GM23338 (cell line): ENCODE measurements around the gene FNDC3B. TPM values are rescaled to one million over a fixed set of nuclear protein-coding genes. Genes with fewer than 3 reads are reported as not detected.

Source experiments
- ATAC-seq: fragments of 200-7000 bp; cut with Tn5 transposase; 3 replicates; pipeline ENCODE4 v1.9.1; 2020
- DNase-seq: peaks from one replicate; pipeline ENCODE4 v3.0.0-alpha.2; 2015; ENCODE audit warnings: low spot score
- H2AFZ ChIP-seq: fragments of 200-600 bp; sonication (generic); 2 replicates; pipeline ENCODE4 v1.8.0; 2016; ENCODE audit warnings: antibody characterized with exemption, mild to moderate bottlenecking, moderate library complexity
- H3F3A ChIP-seq: fragments of 200-600 bp; sonication (generic); replicated peaks from 2 replicates; pipeline ENCODE4 v1.8.0; 2017; ENCODE audit warnings: antibody characterized with exemption, mixed run types, low read depth
- H3K27ac ChIP-seq: fragments of 200-600 bp; sonication (generic); 2 replicates; pipeline ENCODE4 v1.6.1; 2016; ENCODE audit warnings: low read depth
- H3K27me3 ChIP-seq: fragments of 200-600 bp; sonication (generic); 2 replicates; pipeline ENCODE4 v1.8.0; 2016; ENCODE audit warnings: mild to moderate bottlenecking, mixed run types, moderate library complexity; ENCODE audit not compliant: insufficient read depth
- H3K36me3 ChIP-seq: fragments of 200-600 bp; sonication (generic); 2 replicates; pipeline ENCODE4 v1.8.0; 2016; ENCODE audit warnings: mild to moderate bottlenecking; ENCODE audit not compliant: insufficient read depth
- H3K4me1 ChIP-seq: fragments of 200-600 bp; sonication (generic); 2 replicates; pipeline ENCODE4 v1.8.0; 2016; ENCODE audit warnings: mild to moderate bottlenecking, moderate library complexity; ENCODE audit not compliant: insufficient read depth
- H3K4me2 ChIP-seq: fragments of 200-600 bp; sonication (generic); 2 replicates; pipeline ENCODE4 v1.7.1; 2017; ENCODE audit warnings: mixed run types
- H3K4me3 ChIP-seq: fragments of 200-600 bp; sonication (generic); 2 replicates; pipeline ENCODE4 v1.6.1; 2016; ENCODE audit warnings: mixed run types
- H3K79me2 ChIP-seq: fragments of 200-600 bp; sonication (generic); replicated peaks from 2 replicates; pipeline ENCODE4 v1.8.0; 2017; ENCODE audit warnings: mild to moderate bottlenecking; ENCODE audit not compliant: insufficient read depth
- H3K9me2 ChIP-seq: fragments of 200-600 bp; sonication (generic); 2 replicates; pipeline ENCODE4 v1.8.0; 2017; ENCODE audit not compliant: insufficient read depth
- H4K20me1 ChIP-seq: fragments of 200-600 bp; sonication (generic); replicated peaks from 2 replicates; pipeline ENCODE4 v1.8.0; 2017; ENCODE audit warnings: mild to moderate bottlenecking; ENCODE audit not compliant: insufficient read depth
- H3K27ac Mint-ChIP-seq: 2 replicates; pipeline ENCODE4 v1.8.0; 2020; ENCODE audit warnings: inconsistent platforms, mild to moderate bottlenecking, moderate library complexity, mixed read lengths
- H3K27me3 Mint-ChIP-seq: 3 replicates; pipeline ENCODE4 v1.8.0; 2022; ENCODE audit warnings: low read depth, mild to moderate bottlenecking, moderate library complexity, mixed read lengths, inconsistent platforms; ENCODE audit not compliant: insufficient read depth, poor library complexity
- H3K36me3 Mint-ChIP-seq: 3 replicates; pipeline ENCODE4 v1.8.0; 2021; ENCODE audit warnings: low read depth, mild to moderate bottlenecking, inconsistent platforms, moderate library complexity, mixed read lengths
- H3K4me1 Mint-ChIP-seq: 3 replicates; pipeline ENCODE4 v1.8.0; 2020; ENCODE audit warnings: mild to moderate bottlenecking, inconsistent platforms, mixed read lengths
- H3K4me3 Mint-ChIP-seq: 3 replicates; pipeline ENCODE4 v1.8.0; 2021; ENCODE audit warnings: moderate library complexity, mild to moderate bottlenecking, inconsistent platforms, mixed read lengths
- H3K9me3 Mint-ChIP-seq: 3 replicates; pipeline ENCODE4 v1.8.0; 2020; ENCODE audit warnings: moderate library complexity, mild to moderate bottlenecking, inconsistent platforms, mixed read lengths
- CREB1 ChIP-seq: fragments of 250-450 bp; sonication (Bioruptor Pico); IDR thresholded peaks from 2 replicates; pipeline ENCODE4 v1.5.0; 2020; ENCODE audit warnings: low read depth, mild to moderate bottlenecking, moderate library complexity
- CTCF ChIP-seq, 2 experiments: fragments of 200-600 bp in 1 of 2; sonication (generic) in 1 of 2; conservative IDR thresholded peaks; 2 replicates each; pipeline versions ENCODE4 v1.5.1 to v1.6.1; 2016 to 2017; ENCODE audit warnings: antibody characterized with exemption in 2 of 2, low read depth in 2 of 2, mild to moderate bottlenecking in 2 of 2, moderate library complexity in 1 of 2
- ETS1 ChIP-seq: IDR thresholded peaks from 2 replicates; pipeline ENCODE4 v1.6.1; 2016; ENCODE audit warnings: antibody characterized with exemption
- EZH2 ChIP-seq: fragments of 200-600 bp; sonication (generic); IDR thresholded peaks from one replicate; pipeline ENCODE4 v1.8.0; 2017; ENCODE audit warnings: antibody characterized with exemption, mild to moderate bottlenecking, low read depth; ENCODE audit not compliant: unreplicated experiment
- EZH2phosphoT487 ChIP-seq: fragments of 200-600 bp; sonication (generic); IDR thresholded peaks from one replicate; pipeline ENCODE4 v1.8.1; 2018; ENCODE audit warnings: antibody characterized with exemption; ENCODE audit not compliant: unreplicated experiment
- JUNB ChIP-seq: IDR thresholded peaks from one replicate; pipeline ENCODE4 v1.6.1; 2016; ENCODE audit warnings: antibody characterized with exemption; ENCODE audit not compliant: unreplicated experiment
- NANOG ChIP-seq: IDR thresholded peaks from 2 replicates; pipeline ENCODE4 v1.6.1; 2016; ENCODE audit warnings: antibody characterized with exemption, borderline replicate concordance
- POLR2AphosphoS5 ChIP-seq: IDR thresholded peaks from 2 replicates; pipeline ENCODE4 v1.6.1; 2016; ENCODE audit warnings: antibody characterized with exemption, low read depth
- STAT1 ChIP-seq: IDR thresholded peaks from one replicate; pipeline ENCODE4 v1.6.1; 2016; ENCODE audit warnings: antibody characterized with exemption; ENCODE audit not compliant: unreplicated experiment
- ZNF114 ChIP-seq: fragments of 250-450 bp; sonication (Bioruptor Pico); IDR thresholded peaks from 2 replicates; pipeline ENCODE4 v1.5.0; 2020; ENCODE audit warnings: mild to moderate bottlenecking, moderate library complexity
- ZNF331 ChIP-seq: fragments of 250-450 bp; sonication (Bioruptor Pico); IDR thresholded peaks from 2 replicates; pipeline ENCODE4 v1.5.0; 2020; ENCODE audit warnings: low read depth, mild to moderate bottlenecking, moderate library complexity
- polyA plus RNA-seq: library from polyadenylated mRNA; unstranded; fragments of >200 nt; fragmentation: Nextera tagmentation; extraction: Ambion mirVana; gene quantifications from 2 replicates; pipeline ENCODE4 v1.2.1, GENCODE V29; 2016
- total RNA-seq: library from RNA; depleted of rRNA; stranded (reverse); fragments of >200 nt; shearing (Covaris generic); gene quantifications from 2 replicates; pipeline ENCODE4 v1.2.3, GENCODE V29; 2014
- TF ChIP-seq, protein P1 (sequence below): IDR thresholded peaks from one replicate; pipeline ENCODE4 v1.6.1; 2018; ENCODE audit warnings: antibody characterized with exemption; ENCODE audit not compliant: unreplicated experiment
- TF ChIP-seq, protein P2 (sequence below): fragments of 250-450 bp; sonication (Bioruptor Pico); IDR thresholded peaks from 2 replicates; pipeline ENCODE4 v1.5.0; 2020; ENCODE audit warnings: mild to moderate bottlenecking, moderate library complexity

The FNDC3B gene
- total and polyA plus RNA-seq, 2 experiments from 2014 or later, result 19.1 to 55.4 TPM

DNA sequence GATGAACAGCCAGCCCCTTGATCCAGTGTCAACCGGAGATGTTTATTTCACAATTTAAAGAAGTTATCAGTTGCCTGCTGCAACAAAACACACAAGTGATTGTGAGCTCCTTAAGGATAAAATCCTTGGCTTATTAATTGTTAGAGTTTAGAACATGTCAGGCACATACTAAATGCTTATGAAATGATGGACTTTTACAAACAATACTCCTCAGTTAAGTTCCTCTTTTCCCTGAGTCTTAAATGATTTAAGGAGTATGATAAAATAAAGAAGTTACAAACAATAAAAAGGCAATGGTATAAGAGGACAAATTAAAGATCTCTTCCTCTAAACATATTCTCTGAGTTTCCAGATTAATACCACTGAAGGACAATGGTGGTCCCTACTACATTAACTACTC lies 403.2 kb downstream of the FNDC3B start:
- no peak overlapping the region for H3K27ac ChIP-seq
- H3K27ac Mint-ChIP-seq, result no peak overlapping the region
- H3K9me2 ChIP-seq, result no peaks in the 10 kb centered on the region

More for the DNA sequence above, 403.2 kb downstream of the FNDC3B start:
- Histone ChIP-seq H3K79me2 (no peaks in the 10 kb centered on the region), H3K4me3 (no peak overlapping the region), H3K4me1 (peaks cover 7% of the 10 kb centered on the region), H3K4me2 (no peak overlapping the region), H3F3A (no peaks in the 10 kb centered on the region), H3K27me3 (peaks cover 33% of the 10 kb centered on the region), H3K36me3 (no peaks in the 10 kb centered on the region), H2AFZ (no peak overlapping the region), H4K20me1 (no peaks in the 10 kb centered on the region)
- TF ChIP-seq NANOG (no peak), STAT1 (no peak), ETS1 (no peak), ZNF331 (CRISPR knock-in tag) (no peak), JUNB (no peak), EZH2 (no peak), POLR2AphosphoS5 (no peak), ZNF114 (CRISPR knock-in tag) (no peak), CTCF (conservative IDR thresholded peaks at IDR 0.05; ENCODE audit: low read depth in 2 of 2) (no peak), CREB1 (CRISPR knock-in tag) (no peak), EZH2phosphoT487 (no peak)
- TF ChIP-seq, protein P1, sequence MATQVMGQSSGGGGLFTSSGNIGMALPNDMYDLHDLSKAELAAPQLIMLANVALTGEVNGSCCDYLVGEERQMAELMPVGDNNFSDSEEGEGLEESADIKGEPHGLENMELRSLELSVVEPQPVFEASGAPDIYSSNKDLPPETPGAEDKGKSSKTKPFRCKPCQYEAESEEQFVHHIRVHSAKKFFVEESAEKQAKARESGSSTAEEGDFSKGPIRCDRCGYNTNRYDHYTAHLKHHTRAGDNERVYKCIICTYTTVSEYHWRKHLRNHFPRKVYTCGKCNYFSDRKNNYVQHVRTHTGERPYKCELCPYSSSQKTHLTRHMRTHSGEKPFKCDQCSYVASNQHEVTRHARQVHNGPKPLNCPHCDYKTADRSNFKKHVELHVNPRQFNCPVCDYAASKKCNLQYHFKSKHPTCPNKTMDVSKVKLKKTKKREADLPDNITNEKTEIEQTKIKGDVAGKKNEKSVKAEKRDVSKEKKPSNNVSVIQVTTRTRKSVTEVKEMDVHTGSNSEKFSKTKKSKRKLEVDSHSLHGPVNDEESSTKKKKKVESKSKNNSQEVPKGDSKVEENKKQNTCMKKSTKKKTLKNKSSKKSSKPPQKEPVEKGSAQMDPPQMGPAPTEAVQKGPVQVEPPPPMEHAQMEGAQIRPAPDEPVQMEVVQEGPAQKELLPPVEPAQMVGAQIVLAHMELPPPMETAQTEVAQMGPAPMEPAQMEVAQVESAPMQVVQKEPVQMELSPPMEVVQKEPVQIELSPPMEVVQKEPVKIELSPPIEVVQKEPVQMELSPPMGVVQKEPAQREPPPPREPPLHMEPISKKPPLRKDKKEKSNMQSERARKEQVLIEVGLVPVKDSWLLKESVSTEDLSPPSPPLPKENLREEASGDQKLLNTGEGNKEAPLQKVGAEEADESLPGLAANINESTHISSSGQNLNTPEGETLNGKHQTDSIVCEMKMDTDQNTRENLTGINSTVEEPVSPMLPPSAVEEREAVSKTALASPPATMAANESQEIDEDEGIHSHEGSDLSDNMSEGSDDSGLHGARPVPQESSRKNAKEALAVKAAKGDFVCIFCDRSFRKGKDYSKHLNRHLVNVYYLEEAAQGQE, result no peak
- TF ChIP-seq, protein P2, sequence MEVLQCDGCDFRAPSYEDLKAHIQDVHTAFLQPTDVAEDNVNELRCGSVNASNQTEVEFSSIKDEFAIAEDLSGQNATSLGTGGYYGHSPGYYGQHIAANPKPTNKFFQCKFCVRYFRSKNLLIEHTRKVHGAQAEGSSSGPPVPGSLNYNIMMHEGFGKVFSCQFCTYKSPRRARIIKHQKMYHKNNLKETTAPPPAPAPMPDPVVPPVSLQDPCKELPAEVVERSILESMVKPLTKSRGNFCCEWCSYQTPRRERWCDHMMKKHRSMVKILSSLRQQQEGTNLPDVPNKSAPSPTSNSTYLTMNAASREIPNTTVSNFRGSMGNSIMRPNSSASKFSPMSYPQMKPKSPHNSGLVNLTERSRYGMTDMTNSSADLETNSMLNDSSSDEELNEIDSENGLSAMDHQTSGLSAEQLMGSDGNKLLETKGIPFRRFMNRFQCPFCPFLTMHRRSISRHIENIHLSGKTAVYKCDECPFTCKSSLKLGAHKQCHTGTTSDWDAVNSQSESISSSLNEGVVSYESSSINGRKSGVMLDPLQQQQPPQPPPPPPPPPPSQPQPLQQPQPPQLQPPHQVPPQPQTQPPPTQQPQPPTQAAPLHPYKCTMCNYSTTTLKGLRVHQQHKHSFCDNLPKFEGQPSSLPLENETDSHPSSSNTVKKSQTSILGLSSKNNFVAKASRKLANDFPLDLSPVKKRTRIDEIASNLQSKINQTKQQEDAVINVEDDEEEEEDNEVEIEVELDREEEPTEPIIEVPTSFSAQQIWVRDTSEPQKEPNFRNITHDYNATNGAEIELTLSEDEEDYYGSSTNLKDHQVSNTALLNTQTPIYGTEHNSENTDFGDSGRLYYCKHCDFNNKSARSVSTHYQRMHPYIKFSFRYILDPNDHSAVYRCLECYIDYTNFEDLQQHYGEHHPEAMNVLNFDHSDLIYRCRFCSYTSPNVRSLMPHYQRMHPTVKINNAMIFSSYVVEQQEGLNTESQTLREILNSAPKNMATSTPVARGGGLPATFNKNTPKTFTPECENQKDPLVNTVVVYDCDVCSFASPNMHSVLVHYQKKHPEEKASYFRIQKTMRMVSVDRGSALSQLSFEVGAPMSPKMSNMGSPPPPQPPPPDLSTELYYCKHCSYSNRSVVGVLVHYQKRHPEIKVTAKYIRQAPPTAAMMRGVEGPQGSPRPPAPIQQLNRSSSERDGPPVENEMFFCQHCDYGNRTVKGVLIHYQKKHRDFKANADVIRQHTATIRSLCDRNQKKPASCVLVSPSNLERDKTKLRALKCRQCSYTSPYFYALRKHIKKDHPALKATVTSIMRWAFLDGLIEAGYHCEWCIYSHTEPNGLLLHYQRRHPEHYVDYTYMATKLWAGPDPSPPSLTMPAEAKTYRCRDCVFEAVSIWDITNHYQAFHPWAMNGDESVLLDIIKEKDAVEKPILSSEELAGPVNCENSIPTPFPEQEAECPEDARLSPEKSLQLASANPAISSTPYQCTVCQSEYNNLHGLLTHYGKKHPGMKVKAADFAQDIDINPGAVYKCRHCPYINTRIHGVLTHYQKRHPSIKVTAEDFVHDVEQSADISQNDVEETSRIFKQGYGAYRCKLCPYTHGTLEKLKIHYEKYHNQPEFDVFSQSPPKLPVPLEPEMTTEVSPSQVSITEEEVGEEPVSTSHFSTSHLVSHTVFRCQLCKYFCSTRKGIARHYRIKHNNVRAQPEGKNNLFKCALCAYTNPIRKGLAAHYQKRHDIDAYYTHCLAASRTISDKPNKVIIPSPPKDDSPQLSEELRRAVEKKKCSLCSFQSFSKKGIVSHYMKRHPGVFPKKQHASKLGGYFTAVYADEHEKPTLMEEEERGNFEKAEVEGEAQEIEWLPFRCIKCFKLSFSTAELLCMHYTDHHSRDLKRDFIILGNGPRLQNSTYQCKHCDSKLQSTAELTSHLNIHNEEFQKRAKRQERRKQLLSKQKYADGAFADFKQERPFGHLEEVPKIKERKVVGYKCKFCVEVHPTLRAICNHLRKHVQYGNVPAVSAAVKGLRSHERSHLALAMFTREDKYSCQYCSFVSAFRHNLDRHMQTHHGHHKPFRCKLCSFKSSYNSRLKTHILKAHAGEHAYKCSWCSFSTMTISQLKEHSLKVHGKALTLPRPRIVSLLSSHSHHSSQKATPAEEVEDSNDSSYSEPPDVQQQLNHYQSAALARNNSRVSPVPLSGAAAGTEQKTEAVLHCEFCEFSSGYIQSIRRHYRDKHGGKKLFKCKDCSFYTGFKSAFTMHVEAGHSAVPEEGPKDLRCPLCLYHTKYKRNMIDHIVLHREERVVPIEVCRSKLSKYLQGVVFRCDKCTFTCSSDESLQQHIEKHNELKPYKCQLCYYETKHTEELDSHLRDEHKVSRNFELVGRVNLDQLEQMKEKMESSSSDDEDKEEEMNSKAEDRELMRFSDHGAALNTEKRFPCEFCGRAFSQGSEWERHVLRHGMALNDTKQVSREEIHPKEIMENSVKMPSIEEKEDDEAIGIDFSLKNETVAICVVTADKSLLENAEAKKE, result no peak
- Mint-ChIP-seq H3K36me3 (peaks cover 4% of the 10 kb centered on the region; the same call in 1 of the 3 replicates), H3K4me3 (no peak overlapping the region), H3K9me3 (peaks cover 4% of the 10 kb centered on the region; the same call in 2 of the 3 replicates), H3K4me1 (peaks cover 9% of the 10 kb centered on the region), H3K27me3 (peaks cover 13% of the 10 kb centered on the region)
- ATAC-seq (no peak), DNase-seq (no peak)
